Embryonic facial prominence (tissue), 1 donor: ENCODE measurements around the gene CDH16.

Experiments
- DNase-seq: peaks from one replicate; pipeline ENCODE4 v3.0.0-alpha.2; 2016; ENCODE audit errors: extremely low spot score

Gene CDH16

GRCh38 chr16:66895999-66896398, 22.7 kb downstream of the CDH16 start:
- no peak for DNase-seq

GRCh38 chr16:66895689-66895979, 23.1 kb downstream of the CDH16 start:
- DNase-seq, result no peak

GRCh38 chr16:66894948-66895688, 23.6 kb downstream of the CDH16 start:
- no peak for DNase-seq

GRCh38 chr16:66894055-66894454, 24.6 kb downstream of the CDH16 start:
- DNase-seq, result no peak

GRCh38 chr16:66891797-66892196, 26.9 kb downstream of the CDH16 start:
- no peak for DNase-seq

- no peak for DNase-seq
These were observed 27.3 kb downstream of the CDH16 start for GRCh38 chr16:66891360-66891759.

GRCh38 chr16:66890799-66891198, 27.9 kb downstream of the CDH16 start:
- DNase-seq, result no peak

GRCh38 chr16:66889622-66890021, 29.1 kb downstream of the CDH16 start:
- DNase-seq, result no peak

- no peak for DNase-seq
These were observed 29.8 kb downstream of the CDH16 start for GRCh38 chr16:66888647-66889615.

- no peak for DNase-seq
These were observed 31.8 kb downstream of the CDH16 start for GRCh38 chr16:66886914-66887313.

- DNase-seq, result no peak
These were observed 32.4 kb downstream of the CDH16 start for GRCh38 chr16:66886321-66886720.

GRCh38 chr16:66885491-66885890, 33.2 kb downstream of the CDH16 start:
- no peak for DNase-seq

GRCh38 chr16:66882702-66883101, 36.0 kb downstream of the CDH16 start:
- DNase-seq, result no peak

GRCh38 chr16:66881964-66882508, 36.6 kb downstream of the CDH16 start:
- no peak for DNase-seq

GRCh38 chr16:66881560-66881959, 37.1 kb downstream of the CDH16 start:
- DNase-seq, result no peak

- DNase-seq, result no peak
These were observed 37.7 kb downstream of the CDH16 start for GRCh38 chr16:66881014-66881417.

- DNase-seq, result peak; percentile 83
These were observed 38.2 kb downstream of the CDH16 start, which contains the start of gene PDP2 for GRCh38 chr16:66880288-66881013. Gene PDP2, plus strand, starts transcription at chr16:66880515. Its CDS starts 3,770 bp downstream, at chr16:66884285.

GRCh38 chr16:66878067-66878466, 40.6 kb downstream of the CDH16 start:
- no peak for DNase-seq

GRCh38 chr16:66874079-66874775, 44.5 kb downstream of the CDH16 start:
- no peak for DNase-seq

GRCh38 chr16:66873685-66874055, 45.0 kb downstream of the CDH16 start:
- DNase-seq, result no peak

- DNase-seq, result peak; percentile 50
These were observed 45.6 kb downstream of the CDH16 start for GRCh38 chr16:66872943-66873684.
